T-helper 1 cell (primary cell): ENCODE results near the gene LMNA.
A peak's percentile ranks its signal among the peaks of the same experiment; 100 is the strongest.
"Not testable (repeated sequence)": the region's sequence is repeated elsewhere in the genome, so short reads cannot be mapped to it uniquely, and the experiment has no call there.

ENCODE experiments used
- DNase-seq, 5 donors: peaks; one replicate each; pipeline ENCODE4 v3.0.0-alpha.2; 2012 to 2020
- total RNA-seq, 4 donors: gene quantifications; one replicate each; lab custom pipeline; 2026; lab: John Stamatoyannopoulos, UW

The LMNA gene
- total RNA-seq, result 574 to 2,265 (median 1,327) reads per million in 4 donors

- DNase-seq, result peak; percentile 66 to 78 (median 72)
Observed at GRCh38 chr1:156114101-156114918, at the start of gene LMNA. Gene LMNA (plus strand): TSS chr1:156114711. CDS start chr1:156114919, 208 bp downstream.

- no peak for DNase-seq
Observed at GRCh38 chr1:156065212-156065611, 49.3 kb upstream of the LMNA start.

- no peak for DNase-seq
Observed at GRCh38 chr1:156065871-156066270, 48.6 kb upstream of the LMNA start.

- DNase-seq, result no peak
Observed at GRCh38 chr1:156067262-156067661, 47.2 kb upstream of the LMNA start.

- no peak for DNase-seq
Observed at GRCh38 chr1:156069490-156070455, 44.7 kb upstream of the LMNA start.

GRCh38 chr1:156070548-156070947 is 44.0 kb upstream of the LMNA start:
- DNase-seq, result no peak

- not testable (repeated sequence) for DNase-seq
Observed at GRCh38 chr1:156071332-156071816, 43.1 kb upstream of the LMNA start.

- no peak for DNase-seq
Observed at GRCh38 chr1:156072251-156072650, 42.3 kb upstream of the LMNA start.

- DNase-seq, result no peak
Observed at GRCh38 chr1:156073110-156073687, 41.3 kb upstream of the LMNA start.

GRCh38 chr1:156073740-156074139 is 40.8 kb upstream of the LMNA start:
- DNase-seq, result no peak

GRCh38 chr1:156074661-156075060 is 39.9 kb upstream of the LMNA start:
- no peak for DNase-seq

GRCh38 chr1:156075162-156075561 is 39.3 kb upstream of the LMNA start:
- DNase-seq, result no peak

- no peak for DNase-seq
Observed at GRCh38 chr1:156075775-156076204, 38.7 kb upstream of the LMNA start.

GRCh38 chr1:156076609-156077429 is 37.7 kb upstream of the LMNA start:
- no peak for DNase-seq

GRCh38 chr1:156077430-156077760 is 37.1 kb upstream of the LMNA start:
- DNase-seq, result no peak

- no peak for DNase-seq
Observed at GRCh38 chr1:156078728-156079127, 35.8 kb upstream of the LMNA start.

GRCh38 chr1:156079762-156080161 is 34.7 kb upstream of the LMNA start:
- no peak for DNase-seq

GRCh38 chr1:156080241-156080862 is 34.2 kb upstream of the LMNA start:
- DNase-seq, result no peak

GRCh38 chr1:156080863-156081179 is 33.7 kb upstream of the LMNA start:
- no peak for DNase-seq

GRCh38 chr1:156081180-156081916 is 33.2 kb upstream of the LMNA start:
- DNase-seq, result no peak

- no peak for DNase-seq
Observed at GRCh38 chr1:156081917-156082308, 32.6 kb upstream of the LMNA start.
